HG02885 (cell line): ENCODE measurements around the gene LIN7A.
"Not testable (repeated sequence)": the region's sequence is repeated elsewhere in the genome, so short reads cannot be mapped to it uniquely, and the experiment has no call there.

Experiments used
- ATAC-seq: cut with Tn5 transposase; IDR thresholded peaks from one replicate; pipeline ENCODE4 v1.9.1; 2021; ENCODE audit warnings: mild to moderate bottlenecking; ENCODE audit not compliant: unreplicated experiment, poor library complexity

Gene LIN7A

GRCh38 chr12:80924437-80924836 is 13.3 kb downstream of the LIN7A start:
- no peak for ATAC-seq

DNA sequence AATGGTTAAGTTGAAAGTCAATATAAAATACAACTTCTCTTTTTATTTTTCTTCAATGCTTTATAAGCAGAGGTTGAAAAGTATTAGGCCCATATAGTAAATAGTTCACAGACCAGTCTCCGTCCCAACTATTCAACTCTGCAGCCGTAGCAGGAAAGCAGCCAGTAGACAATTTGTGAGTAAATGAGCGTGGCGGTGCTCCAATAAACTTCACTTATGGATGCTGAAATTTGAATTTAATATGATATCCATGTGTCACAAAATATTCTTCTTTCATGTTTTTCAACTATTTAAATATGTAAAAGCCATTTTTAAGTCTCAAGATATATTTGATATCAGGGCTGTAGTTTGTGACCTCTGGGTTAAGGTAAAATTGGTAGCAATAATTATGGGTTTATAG is 17.7 kb downstream of the LIN7A start:
- ATAC-seq: no peak

DNA sequence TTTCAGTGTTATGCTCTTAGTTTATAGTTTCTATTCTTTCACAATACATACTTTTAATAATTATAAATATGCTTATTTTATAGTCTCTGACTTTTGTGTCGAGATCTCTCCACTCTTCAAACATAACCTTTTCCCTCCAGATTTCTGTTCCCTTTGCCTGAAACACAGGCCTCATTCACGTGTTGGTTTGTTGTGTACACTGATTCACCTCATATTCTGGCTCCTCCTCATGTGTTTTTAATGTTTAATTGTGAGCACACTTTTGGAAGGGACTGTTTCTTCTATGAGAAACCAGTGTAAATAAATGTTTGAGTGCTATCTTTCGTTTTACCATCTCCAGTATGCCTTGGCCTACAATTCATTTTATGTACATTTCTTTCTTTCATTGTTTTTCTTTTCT is 20.1 kb downstream of the LIN7A start:
- no peak for ATAC-seq

DNA sequence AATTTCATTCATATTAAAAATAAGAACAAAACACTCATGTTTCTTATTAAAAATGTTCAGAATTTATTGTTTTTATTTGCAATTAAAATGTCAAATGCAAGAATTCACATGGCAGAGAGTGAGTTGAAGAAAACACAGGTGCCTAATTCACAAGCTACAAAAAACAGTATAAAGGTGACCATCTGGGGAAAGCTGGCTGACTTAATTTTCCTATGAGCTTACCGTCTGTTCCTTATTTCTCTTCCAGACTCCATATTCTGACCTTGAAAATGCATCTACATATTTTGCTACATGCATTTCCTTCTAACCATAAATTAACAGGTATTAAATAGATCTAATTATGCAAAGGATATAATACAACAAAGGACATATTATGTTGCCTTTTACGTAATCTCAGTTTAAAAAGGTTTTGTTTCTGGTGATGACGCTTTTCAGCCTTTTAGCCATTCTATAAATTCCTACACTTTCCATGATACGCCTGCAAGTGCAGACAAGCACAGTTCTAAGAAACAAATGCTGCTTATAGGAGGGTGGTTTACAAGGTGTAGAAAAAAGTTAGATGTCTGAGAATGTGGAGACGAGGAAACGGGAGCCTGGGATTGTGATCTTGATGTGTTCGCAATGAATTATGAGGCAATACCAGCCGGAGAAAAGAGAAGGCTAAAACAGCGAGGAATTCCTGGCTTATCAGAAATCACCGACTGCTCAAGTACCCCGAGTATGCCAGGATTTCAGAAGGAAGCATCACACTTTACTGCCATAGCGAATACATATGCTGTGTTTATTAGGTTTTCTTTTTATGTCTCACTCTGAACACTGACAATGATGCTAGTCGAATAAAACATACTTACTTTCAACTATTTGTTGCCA is 24.6 kb downstream of the LIN7A start:
- no peak for ATAC-seq

DNA sequence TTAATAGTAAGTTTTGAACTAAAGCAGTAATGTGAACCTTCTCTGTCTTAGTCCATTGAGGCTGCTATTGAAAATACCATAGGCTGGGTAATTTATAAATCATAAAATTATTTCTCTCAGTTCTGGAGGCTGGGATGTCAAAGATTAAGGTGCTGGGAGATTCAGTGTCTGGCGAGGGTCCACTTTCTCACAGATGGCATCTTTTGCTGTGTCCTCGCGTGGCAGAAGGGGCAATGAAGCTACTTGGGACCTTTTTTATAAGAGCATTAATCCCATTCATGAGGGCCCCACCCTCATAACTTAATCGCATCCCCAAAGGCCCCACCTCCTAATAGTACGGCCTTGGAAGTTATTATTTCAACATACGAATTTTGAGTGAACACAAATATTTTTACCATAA is 28.4 kb downstream of the LIN7A start:
- no peak for ATAC-seq

GRCh38 chr12:80902711-80903110 is 35.0 kb downstream of the LIN7A start:
- ATAC-seq: no peak

DNA sequence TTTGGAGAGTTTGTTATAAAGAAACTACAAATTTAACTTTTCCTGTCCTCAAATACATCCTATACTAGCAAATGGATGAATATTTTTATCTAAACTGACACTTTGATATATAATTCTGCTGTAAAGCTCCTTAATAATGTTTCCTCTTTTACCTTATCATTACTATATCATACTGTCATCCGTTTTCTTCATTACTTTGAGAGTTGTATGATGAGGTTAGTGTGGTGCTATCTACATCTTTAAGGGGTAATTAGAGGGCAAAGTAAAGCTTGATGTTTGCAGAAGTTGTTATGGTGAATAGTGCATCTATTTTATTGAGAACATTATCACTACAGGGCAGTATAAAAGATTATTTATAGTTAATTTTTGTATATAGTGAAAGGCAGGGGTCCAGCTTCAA is 36.1 kb downstream of the LIN7A start:
- ATAC-seq: no peak

GRCh38 chr12:80895240-80895639 is 42.5 kb downstream of the LIN7A start:
- ATAC-seq: no peak

DNA sequence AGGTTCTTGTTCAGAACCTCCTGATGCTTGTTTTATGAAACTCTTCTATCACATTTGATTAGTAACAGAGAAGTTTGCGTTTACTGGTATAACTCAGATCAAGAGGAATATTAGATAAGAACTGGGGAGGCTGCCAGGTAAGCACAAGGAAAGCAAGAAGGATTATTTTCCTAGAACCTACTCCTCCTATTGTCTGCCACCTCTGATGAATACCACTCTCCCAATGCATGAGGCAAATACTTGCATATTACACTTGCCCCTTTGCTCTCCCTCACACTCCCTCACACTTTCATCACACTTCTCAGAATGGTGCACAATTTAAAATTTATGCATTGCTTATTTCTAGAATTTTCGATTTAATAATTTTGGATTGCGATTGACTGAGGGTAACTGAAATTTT is 43.6 kb downstream of the LIN7A start:
- no peak for ATAC-seq

- ATAC-seq: peak; percentile 44
Observed at GRCh38 chr12:80892597-80893445, 44.9 kb downstream of the LIN7A start.

DNA sequence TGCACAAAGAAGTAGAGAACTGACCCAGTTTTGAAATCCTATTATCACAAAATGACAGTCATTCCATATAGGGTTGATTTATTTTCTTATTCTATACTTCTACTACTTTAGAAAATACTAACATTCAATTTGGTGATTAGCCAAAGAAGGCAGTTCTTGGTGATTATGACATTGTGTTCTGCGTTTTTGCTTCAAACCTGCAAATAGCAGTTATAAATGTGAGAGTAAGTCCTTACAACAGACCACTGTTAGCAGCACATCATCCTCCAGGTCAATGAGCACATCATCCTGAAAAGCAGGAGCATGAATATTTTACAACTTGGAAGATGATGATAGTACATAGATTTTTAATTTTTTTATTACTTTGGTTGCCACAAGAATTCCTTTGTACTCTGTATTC is 53.1 kb downstream of the LIN7A start:
- ATAC-seq: no peak

DNA sequence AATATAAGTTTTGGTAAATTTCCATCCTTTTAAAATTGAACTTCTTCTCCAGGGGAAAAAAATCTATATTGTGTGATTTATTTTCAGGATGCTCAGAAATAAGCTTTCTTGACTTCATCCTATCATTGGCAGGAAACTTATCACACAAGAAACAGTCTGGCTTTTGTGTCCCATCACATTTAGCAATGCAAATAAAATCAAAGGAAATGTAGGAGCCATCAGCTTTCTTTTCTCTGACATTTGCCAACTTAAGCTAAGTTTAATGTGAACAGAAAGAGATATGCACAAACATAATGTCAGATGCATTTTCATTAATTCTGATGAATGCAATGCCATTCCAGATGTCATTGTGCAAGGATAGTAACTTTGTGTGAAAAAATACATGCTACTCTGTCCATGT is 56.6 kb downstream of the LIN7A start:
- ATAC-seq: no peak

GRCh38 chr12:80878452-80878851 is 59.3 kb downstream of the LIN7A start:
- ATAC-seq: not testable (repeated sequence)

- ATAC-seq: no peak
Observed at GRCh38 chr12:80877721-80878265, 59.9 kb downstream of the LIN7A start.

- ATAC-seq: no peak
Observed at GRCh38 chr12:80872053-80872452, 65.7 kb downstream of the LIN7A start.

DNA sequence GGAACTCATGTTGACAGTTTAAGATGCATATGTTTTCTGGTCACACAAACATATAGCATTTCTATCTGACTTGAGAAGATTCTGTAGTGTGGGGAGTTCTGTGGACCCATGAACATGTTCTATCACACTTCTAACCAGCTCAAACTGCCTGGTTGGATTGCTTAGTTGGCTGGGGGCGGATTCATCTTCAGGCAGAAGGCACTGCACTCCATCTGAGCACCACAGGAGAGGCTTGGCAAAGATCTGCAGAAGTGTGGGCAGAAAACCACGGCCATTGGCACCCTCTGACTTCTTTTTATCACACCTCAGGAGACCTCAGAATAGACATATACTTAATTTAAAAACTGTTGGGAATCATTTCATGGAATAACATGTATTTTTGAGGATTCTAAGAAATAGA is 68.5 kb downstream of the LIN7A start:
- ATAC-seq: no peak

- no peak for ATAC-seq
Observed at GRCh38 chr12:80868576-80868975, 69.2 kb downstream of the LIN7A start.

- no peak for ATAC-seq
Observed at GRCh38 chr12:80867941-80868340, 69.8 kb downstream of the LIN7A start.

DNA sequence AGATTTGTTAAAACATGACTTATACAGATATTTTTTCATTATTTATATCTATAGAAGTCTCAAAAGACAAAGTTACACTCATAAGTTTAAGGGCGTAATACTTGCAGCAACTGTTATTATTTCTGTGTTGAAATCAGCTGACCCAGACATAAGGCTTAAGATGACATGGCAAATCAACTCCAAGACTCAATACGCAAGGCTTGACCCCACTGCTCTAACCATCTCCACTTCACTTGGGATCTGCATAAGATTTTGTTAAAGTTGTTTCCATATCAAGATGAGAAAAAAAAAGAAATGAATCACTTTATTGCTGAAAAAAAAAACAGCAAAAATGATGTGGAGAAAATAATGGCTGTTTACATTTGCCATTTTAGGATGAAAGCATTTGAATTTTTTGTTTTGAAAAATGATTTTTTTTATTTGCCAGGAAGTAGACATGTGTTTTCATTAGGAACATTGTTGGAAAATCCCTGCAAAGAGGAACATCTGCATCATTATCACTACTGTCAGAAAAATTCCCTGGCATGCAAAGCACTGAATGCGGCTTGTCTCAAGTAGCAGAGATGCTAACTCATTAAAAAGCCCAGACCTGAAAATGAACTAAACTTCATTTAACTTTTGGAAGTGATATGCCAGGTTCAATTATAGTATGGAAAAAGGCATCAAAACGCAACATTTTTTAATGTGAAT is 73.5 kb downstream of the LIN7A start:
- no peak for ATAC-seq

DNA sequence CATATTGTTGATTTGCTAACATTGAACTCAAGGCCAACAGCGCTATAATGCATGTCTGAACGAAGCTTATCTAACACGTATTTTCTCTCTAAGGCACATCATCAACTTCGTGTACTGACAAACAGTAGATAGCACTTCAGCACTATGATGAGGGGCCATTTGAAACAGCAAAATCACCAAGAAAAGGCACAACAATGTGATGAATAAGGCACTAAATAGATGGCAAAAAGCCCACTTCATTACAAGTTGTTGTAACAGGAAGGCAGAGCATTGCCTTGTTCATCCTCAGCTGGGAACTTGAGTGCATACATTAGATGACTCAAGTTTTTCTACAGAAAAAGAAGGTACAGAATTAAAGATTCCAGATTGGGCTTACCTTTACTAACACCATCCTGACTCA is 75.2 kb downstream of the LIN7A start:
- ATAC-seq: no peak
